Psoas muscle (tissue), 8 donors: ENCODE measurements around the gene PCP4L1. TPM values are rescaled to one million over a fixed set of nuclear protein-coding genes. Genes with fewer than 3 reads are reported as not detected.

Experiments
- ATAC-seq, 4 donors: fragments of 200-7000 bp; cut with Tn5 transposase; one replicate each; pipeline ENCODE4 v1.9.1; 2020; ENCODE audit warnings: moderate library complexity in 3 of 4, mild to moderate bottlenecking in 2 of 4
- DNase-seq, 2 donors: peaks; one replicate each; pipeline ENCODE4 v3.0.0-alpha.2; 2020
- H3K27ac ChIP-seq: fragments of 200-600 bp; one replicate; pipeline ENCODE4 v1.8.0; 2022
- H3K27me3 ChIP-seq, 3 donors: fragments of 200-600 bp in 1 of 3; one replicate each; pipeline versions ENCODE4 v1.6.1 to v1.8.0; 2013 to 2022; ENCODE audit warnings: low read length in 2 of 3, mild to moderate bottlenecking in 2 of 3, moderate library complexity in 1 of 3; ENCODE audit not compliant: insufficient read depth in 3 of 3
- H3K36me3 ChIP-seq, 2 donors: fragments of 200-600 bp in 1 of 2; one replicate each; pipeline versions ENCODE4 v1.6.1 to v1.8.0; 2013 to 2022; ENCODE audit warnings: low read depth in 1 of 2, mild to moderate bottlenecking in 1 of 2, moderate library complexity in 1 of 2; ENCODE audit not compliant: insufficient read depth in 1 of 2
- H3K4me1 ChIP-seq: fragments of 200-600 bp; one replicate; pipeline ENCODE4 v1.8.0; 2022
- H3K4me3 ChIP-seq: fragments of 200-600 bp; one replicate; pipeline ENCODE4 v1.8.0; 2022; ENCODE audit warnings: mild to moderate bottlenecking
- H3K9me3 ChIP-seq: fragments of 200-600 bp; one replicate; pipeline ENCODE4 v1.8.0; 2022
- WGBS, 3 donors: extraction: QIAGEN DNeasy Blood & Tissue Kit; methylation state at CpG; one replicate each; pipeline versions ENCODE4 v1.1.6 to v1.1.7; 2013; 5-methylcytosine and 5-hydroxymethylcytosine counted together
- intact Hi-C, 2 donors: fragments of 100-400 bp; cut with DNase I; formaldehyde crosslinking; loops; one replicate each; pipeline versions ENCODE4 v1.11.0 to v1.14.2; 2022
- polyA plus RNA-seq, 3 donors: library from polyadenylated mRNA; stranded (reverse); fragments of 200-250 nt; gene quantifications; one replicate each; pipeline ENCODE4 v1.2.3, GENCODE V29; 2013
- total RNA-seq, 4 donors: library from RNA; stranded (reverse); fragmentation: NEBNext Ultra II Directional in 2 of 4; extraction: Animal tissue kit (Norgen Biotek cat#: 25700) in 2 of 4; gene quantifications; one replicate each; pipeline versions ENCODE4 v1.2.1 to v1.2.4, GENCODE V29; 2021 to 2023
- TF ChIP-seq, protein P1 (sequence below): fragments of 200-600 bp; IDR thresholded peaks from one replicate; pipeline ENCODE4 v1.8.0; 2022; ENCODE audit warnings: antibody characterized with exemption
- donor health status: healthy with polysubstance abuse.
- donor health status: DM: no; HTN: no; CAD: no; lungs with moderate emphysema.
- donor health status: Bipolar disorder and iron deficiency.
- donor health status: healthy.
- donor health status: DM: yes; HTN: yes; CAD: no.
- donor health status: DM: no; HTN: no; CAD: no.
- donor health status: DM: no; HTN: no; CAD: no.
- donor health status: DM: yes; HTN: yes; CAD: no.

The PCP4L1 gene
- total and polyA plus RNA-seq, 7 donors: 0.21 to 0.45 (median 0.26) TPM; not detected in 3

DNA sequence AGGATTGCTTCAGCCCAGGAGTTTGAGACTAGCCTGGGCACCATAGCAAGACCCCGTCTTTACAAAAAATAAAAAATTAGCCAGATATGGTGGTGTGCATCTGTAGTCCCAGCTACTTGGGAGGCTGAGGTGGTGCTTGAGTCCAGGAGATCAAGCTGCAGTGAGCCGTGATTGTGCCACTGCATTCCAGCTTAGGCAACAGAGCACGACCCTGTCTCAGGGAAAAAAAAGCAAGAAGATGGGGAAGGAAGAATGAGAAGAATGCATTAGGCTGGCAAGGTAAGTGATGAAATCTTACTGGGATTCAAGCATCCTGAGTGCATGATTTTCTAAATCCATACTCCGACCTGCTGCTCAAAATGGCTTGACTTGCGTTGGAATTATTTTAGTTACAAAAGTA, 6.8 kb downstream of the PCP4L1 start:
- Histone ChIP-seq H3K27ac (no peak overlapping the region), H3K36me3 (no peaks in the 10 kb centered on the region), H3K9me3 (no peaks in the 10 kb centered on the region), H3K4me1 (no peaks in the 10 kb centered on the region), H3K4me3 (no peak overlapping the region), H3K27me3 (peaks cover under 1 to 5% (median 3%) of the 10 kb centered on the region in 3 donors)
- TF ChIP-seq, protein P1, sequence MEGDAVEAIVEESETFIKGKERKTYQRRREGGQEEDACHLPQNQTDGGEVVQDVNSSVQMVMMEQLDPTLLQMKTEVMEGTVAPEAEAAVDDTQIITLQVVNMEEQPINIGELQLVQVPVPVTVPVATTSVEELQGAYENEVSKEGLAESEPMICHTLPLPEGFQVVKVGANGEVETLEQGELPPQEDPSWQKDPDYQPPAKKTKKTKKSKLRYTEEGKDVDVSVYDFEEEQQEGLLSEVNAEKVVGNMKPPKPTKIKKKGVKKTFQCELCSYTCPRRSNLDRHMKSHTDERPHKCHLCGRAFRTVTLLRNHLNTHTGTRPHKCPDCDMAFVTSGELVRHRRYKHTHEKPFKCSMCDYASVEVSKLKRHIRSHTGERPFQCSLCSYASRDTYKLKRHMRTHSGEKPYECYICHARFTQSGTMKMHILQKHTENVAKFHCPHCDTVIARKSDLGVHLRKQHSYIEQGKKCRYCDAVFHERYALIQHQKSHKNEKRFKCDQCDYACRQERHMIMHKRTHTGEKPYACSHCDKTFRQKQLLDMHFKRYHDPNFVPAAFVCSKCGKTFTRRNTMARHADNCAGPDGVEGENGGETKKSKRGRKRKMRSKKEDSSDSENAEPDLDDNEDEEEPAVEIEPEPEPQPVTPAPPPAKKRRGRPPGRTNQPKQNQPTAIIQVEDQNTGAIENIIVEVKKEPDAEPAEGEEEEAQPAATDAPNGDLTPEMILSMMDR: no peak
- intact Hi-C loops: no loop called here
- no peak for DNase-seq
- 74 to 79% (median 78%) methylated on average over 5 of the region's 5 CpGs for WGBS, 3 donors
- no peak for ATAC-seq

DNA sequence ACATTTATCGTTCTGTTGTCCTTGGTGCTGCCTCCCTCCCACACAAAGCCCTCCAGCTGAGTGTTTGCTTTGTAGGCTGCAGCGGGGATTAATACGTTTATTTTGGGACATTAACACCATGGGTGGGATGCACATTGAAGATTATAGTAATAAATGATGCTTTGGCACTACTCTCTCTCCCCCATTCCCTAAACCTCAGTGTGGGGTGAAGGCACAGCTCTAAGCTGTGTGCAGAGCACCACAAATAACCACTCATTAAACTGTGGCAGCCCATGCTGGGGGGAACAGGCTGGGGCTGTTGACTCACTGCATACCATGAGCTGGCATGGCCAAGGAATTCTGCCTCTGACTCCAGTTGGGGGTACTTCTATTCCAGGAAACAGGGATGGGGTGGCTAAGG, 7.7 kb downstream of the PCP4L1 start:
- WGBS, 3 donors: 55 to 64% (median 57%) methylated on average over 3 of the region's 3 CpGs
- H3K36me3 ChIP-seq: no peaks in the 10 kb centered on the region
- intact Hi-C loops: no loop called here
- TF ChIP-seq, protein P1: no peak
- no peaks in the 10 kb centered on the region for H3K4me1 ChIP-seq
- no peak for ATAC-seq
- no peak overlapping the region for H3K27ac ChIP-seq
- no peak overlapping the region for H3K4me3 ChIP-seq
- peaks cover 0 to 2% (median under 1%) of the 10 kb centered on the region in 3 donors for H3K27me3 ChIP-seq
- H3K9me3 ChIP-seq: no peaks in the 10 kb centered on the region
- DNase-seq: no peak

GRCh38 chr1:161266836-161267235, 8.3 kb downstream of the PCP4L1 start:
- Histone ChIP-seq H3K27ac (no peak overlapping the region), H3K36me3 (no peaks in the 10 kb centered on the region), H3K4me3 (no peak overlapping the region), H3K4me1 (no peaks in the 10 kb centered on the region), H3K9me3 (no peaks in the 10 kb centered on the region), H3K27me3 (peaks cover 0 to 2% (median 0%) of the 10 kb centered on the region in 3 donors)
- ATAC-seq: no peak
- intact Hi-C loops: no loop called here
- TF ChIP-seq, protein P1: no peak
- DNase-seq: no peak
- WGBS, 3 donors: 51 to 71% (median 59%) methylated on average over 2 of the region's 2 CpGs

GRCh38 chr1:161267321-161267720, 8.8 kb downstream of the PCP4L1 start:
- H3K4me3 ChIP-seq: no peak overlapping the region
- peaks cover 0 to 2% (median 0%) of the 10 kb centered on the region in 3 donors for H3K27me3 ChIP-seq
- no peaks in the 10 kb centered on the region for H3K36me3 ChIP-seq
- no peak overlapping the region for H3K27ac ChIP-seq
- intact Hi-C loops: no loop called here
- DNase-seq (no peak), ATAC-seq (no peak)
- WGBS, 3 donors: 65 to 71% (median 71%) methylated on average over 3 of the region's 3 CpGs
- H3K4me1 ChIP-seq: no peaks in the 10 kb centered on the region
- no peaks in the 10 kb centered on the region for H3K9me3 ChIP-seq
- TF ChIP-seq, protein P1: no peak

DNA sequence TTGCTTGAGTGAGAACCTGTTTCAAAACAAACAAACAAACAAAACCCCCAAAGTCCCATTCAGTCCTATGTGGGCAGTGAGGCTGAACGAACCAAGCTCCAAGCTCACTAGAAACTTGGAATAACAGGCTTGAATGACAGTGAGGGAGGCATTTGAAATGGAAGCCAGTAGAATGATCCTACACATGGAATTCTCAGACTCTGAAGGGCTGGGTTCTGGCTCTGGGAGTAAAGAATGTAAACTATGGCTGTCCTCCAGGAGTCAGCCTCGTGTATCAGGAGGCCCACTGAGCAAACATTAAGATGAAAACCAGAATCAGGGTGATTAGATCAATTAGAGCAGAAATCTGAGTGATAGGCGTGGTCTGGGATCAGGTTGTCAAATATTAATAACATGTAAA, 14.9 kb downstream of the PCP4L1 start:
- ATAC-seq (no peak), DNase-seq (no peak)
- Histone ChIP-seq H3K4me1 (no peaks in the 10 kb centered on the region), H3K27me3 (peaks cover 4 to 14% (median 5%) of the 10 kb centered on the region in 3 donors), H3K27ac (no peak overlapping the region), H3K4me3 (no peak overlapping the region), H3K36me3 (no peaks in the 10 kb centered on the region), H3K9me3 (no peaks in the 10 kb centered on the region)
- WGBS, 3 donors: 55 to 62% (median 56%) methylated on average over 3 of the region's 3 CpGs
- TF ChIP-seq, protein P1: no peak
- intact Hi-C loops: no loop called here
